Measurements from ENCODE around the gene POU2F2.
A peak's percentile ranks its signal among the peaks of the same experiment; 100 is the strongest.

DNA sequence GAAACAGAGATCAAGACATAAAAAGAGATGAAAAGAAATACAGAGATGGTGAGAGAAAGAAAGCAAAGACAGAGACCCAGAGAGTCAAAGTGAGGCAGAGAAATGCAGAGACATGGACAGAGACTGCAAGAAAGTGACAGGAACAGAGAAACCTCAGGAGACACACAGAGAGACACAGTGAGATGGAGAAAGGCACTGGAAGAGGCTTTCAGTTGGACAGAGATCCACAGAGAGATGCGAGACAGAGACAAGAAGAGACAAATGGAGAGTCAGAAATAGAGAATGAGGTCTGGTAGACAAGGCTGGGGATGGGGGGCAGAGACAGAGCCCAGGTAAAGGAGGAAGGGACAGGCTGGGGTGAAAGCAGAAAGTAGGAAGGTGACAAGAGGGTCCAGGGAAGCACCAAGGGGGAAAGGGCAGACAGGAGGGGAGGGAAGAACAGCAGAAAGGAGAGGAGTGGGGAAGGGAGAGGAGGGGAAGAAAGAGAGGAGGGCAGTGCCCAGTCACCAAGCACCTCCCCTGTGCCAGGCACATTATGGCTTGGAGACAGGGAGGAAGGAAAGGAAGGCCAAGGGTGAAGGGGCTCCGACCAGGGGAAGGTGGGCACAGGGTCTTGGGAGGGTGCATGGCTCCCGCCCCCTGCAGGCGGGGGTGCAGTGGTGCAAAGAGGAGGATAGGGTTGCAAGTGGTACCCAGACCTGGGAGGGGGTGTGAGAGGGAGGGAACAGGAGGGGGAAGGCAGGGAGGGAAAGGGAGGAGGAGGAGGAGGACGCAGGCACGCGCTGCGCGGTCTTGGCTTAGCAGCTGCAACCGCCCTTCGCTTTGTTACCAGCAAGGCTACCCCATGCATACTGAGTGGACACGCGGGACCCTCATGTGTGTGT is 46.8 kb upstream of the POU2F2 start:
- no peak for TF ChIP-seq EZH2phosphoT487 (IDR thresholded peaks at IDR 0.05; ENCODE audit: borderline replicate concordance, low read depth, low read length)
- TF ChIP-seq, protein P1, sequence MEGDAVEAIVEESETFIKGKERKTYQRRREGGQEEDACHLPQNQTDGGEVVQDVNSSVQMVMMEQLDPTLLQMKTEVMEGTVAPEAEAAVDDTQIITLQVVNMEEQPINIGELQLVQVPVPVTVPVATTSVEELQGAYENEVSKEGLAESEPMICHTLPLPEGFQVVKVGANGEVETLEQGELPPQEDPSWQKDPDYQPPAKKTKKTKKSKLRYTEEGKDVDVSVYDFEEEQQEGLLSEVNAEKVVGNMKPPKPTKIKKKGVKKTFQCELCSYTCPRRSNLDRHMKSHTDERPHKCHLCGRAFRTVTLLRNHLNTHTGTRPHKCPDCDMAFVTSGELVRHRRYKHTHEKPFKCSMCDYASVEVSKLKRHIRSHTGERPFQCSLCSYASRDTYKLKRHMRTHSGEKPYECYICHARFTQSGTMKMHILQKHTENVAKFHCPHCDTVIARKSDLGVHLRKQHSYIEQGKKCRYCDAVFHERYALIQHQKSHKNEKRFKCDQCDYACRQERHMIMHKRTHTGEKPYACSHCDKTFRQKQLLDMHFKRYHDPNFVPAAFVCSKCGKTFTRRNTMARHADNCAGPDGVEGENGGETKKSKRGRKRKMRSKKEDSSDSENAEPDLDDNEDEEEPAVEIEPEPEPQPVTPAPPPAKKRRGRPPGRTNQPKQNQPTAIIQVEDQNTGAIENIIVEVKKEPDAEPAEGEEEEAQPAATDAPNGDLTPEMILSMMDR (conservative IDR thresholded peaks at IDR 0.05; ENCODE audit: low read length): peak; percentile 76

Data from OCI-LY7 (cell line).